ENCODE data around the gene CLDN16. TPM values are rescaled to one million over a fixed set of nuclear protein-coding genes. Genes with fewer than 3 reads are reported as not detected.

CLDN16 gene
- total and polyA plus RNA-seq, 3 donors from 2014 or later = 0.19 to 0.55 (median 0.36) TPM

GRCh38 chr3:190345027-190345821 is 42.7 kb upstream of the CLDN16 start:
- no peaks in the 10 kb centered on the region for H3K27me3 ChIP-seq
- DNase-seq = no peak

DNA sequence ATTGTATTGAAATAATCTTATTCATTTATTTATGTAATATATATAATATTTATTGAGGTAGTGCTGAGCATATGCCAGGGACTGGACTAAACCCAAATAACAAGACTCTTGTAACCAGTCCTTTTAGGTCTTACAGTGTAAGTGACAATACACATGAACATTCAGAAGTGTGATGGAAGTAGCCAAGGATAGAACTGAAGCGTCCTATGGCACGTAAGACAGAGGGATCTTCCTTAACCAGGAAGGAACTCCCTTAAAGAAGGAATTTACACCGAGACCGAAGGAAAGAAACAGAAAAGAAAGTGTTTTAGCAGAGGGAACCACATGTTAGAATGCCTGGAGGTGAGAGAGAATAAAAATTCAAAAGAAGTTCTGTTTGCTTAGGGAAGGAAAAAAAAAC is 42.1 kb upstream of the CLDN16 start:
- no peak overlapping the region for H3K27ac ChIP-seq
- intact Hi-C loops (cut with DNase I; ENCODE audit: low total_unique reads) = no loop called here
- 65 to 72% methylated on average over 4 of the region's 4 CpGs for WGBS, 2 donors

More at GRCh38 chr3:190345027-190345821, 42.7 kb upstream of the CLDN16 start:
- 24 to 48% methylated on average over 4 of the region's 4 CpGs for WGBS, 2 donors
- H3K27ac ChIP-seq = peak overlapping the region in 1 of 2 donors; percentile 25
- intact Hi-C loops (cut with DNase I; ENCODE audit: low total_unique reads) = no loop called here
- no peaks in the 10 kb centered on the region for H3K36me3 ChIP-seq (ENCODE audit: low read depth, missing control alignments)
- TF ChIP-seq, protein P1, sequence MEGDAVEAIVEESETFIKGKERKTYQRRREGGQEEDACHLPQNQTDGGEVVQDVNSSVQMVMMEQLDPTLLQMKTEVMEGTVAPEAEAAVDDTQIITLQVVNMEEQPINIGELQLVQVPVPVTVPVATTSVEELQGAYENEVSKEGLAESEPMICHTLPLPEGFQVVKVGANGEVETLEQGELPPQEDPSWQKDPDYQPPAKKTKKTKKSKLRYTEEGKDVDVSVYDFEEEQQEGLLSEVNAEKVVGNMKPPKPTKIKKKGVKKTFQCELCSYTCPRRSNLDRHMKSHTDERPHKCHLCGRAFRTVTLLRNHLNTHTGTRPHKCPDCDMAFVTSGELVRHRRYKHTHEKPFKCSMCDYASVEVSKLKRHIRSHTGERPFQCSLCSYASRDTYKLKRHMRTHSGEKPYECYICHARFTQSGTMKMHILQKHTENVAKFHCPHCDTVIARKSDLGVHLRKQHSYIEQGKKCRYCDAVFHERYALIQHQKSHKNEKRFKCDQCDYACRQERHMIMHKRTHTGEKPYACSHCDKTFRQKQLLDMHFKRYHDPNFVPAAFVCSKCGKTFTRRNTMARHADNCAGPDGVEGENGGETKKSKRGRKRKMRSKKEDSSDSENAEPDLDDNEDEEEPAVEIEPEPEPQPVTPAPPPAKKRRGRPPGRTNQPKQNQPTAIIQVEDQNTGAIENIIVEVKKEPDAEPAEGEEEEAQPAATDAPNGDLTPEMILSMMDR (IDR thresholded peaks at IDR 0.05) = no peak
- TF ChIP-seq POLR2A (IDR thresholded peaks at IDR 0.05) = no peak
- H3K9me3 ChIP-seq = no peaks in the 10 kb centered on the region
- H3K4me1 ChIP-seq = peaks cover 10% of the 10 kb centered on the region
- no peak overlapping the region for H3K4me3 ChIP-seq

DNA sequence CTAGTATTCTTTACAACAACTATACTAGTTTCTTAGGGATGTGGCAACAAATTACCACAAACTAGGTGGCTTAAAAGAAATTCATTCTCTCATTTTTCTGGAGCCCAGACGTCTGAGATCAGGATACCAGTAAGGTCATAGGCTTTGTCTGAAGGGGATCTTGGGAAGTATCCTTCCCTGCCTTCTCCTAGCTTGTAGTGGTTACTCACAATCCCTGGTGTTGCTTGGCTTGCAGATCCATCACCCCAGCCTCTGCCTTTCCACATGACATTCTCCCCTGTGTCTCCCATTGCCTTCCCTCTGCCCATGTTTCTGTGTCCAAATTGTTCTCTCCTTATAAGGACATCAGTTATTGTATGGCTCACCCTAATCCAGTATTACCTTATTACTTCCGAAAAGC is 41.4 kb upstream of the CLDN16 start:
- no peak for DNase-seq
- H3K9me3 ChIP-seq = no peaks in the 10 kb centered on the region
- intact Hi-C loops (cut with DNase I; ENCODE audit: low total_unique reads) = no loop called here
- no peak overlapping the region for H3K4me3 ChIP-seq
- no peaks in the 10 kb centered on the region for H3K27me3 ChIP-seq
- no peak for TF ChIP-seq POLR2A (IDR thresholded peaks at IDR 0.05)
- TF ChIP-seq, protein P1 (IDR thresholded peaks at IDR 0.05) = no peak
- H3K27ac ChIP-seq = no peak overlapping the region
- H3K36me3 ChIP-seq (ENCODE audit: low read depth, missing control alignments) = no peaks in the 10 kb centered on the region
- WGBS, 2 donors = 79 to 93% methylated on average over 2 of the region's 2 CpGs
- H3K4me1 ChIP-seq = peaks cover 10% of the 10 kb centered on the region

More for the DNA sequence above, 42.1 kb upstream of the CLDN16 start:
- no peak for TF ChIP-seq POLR2A (IDR thresholded peaks at IDR 0.05)
- TF ChIP-seq, protein P1 (IDR thresholded peaks at IDR 0.05) = no peak
- no peak overlapping the region for H3K4me3 ChIP-seq
- no peaks in the 10 kb centered on the region for H3K36me3 ChIP-seq (ENCODE audit: low read depth, missing control alignments)
- no peak for DNase-seq
- H3K27me3 ChIP-seq = no peaks in the 10 kb centered on the region
- peaks cover 10% of the 10 kb centered on the region for H3K4me1 ChIP-seq
- no peaks in the 10 kb centered on the region for H3K9me3 ChIP-seq

DNA sequence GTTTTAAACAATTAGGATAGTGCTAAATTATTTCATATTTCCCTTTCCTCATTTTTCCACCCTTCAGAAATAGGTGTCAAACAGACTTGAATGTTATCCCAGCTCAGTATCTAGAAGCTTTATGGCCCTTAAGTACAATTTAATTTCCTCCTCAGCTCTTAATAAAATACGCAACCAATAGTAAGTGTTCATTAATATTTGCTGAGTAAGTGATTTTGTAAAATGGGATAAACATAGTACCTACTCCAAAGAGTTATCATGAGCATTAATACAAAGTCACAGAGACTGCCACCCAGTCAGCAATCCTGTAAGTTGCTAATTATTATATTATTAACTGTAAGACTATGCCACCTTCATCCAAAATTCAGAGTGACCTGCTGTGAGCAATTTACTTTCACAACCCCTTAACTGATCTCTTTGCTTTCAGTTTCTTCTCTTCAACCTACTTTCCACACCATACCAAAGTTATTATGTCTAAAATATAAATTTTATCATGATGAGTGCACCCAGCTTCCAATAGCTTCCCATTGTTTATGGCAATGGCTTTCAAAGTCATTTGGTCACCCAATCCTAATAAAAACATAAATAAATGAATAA is 35.0 kb upstream of the CLDN16 start:
- DNase-seq = no peak
- Histone ChIP-seq H3K36me3 (ENCODE audit: low read depth, missing control alignments) (no peaks in the 10 kb centered on the region), H3K27me3 (no peaks in the 10 kb centered on the region), H3K27ac (no peak overlapping the region), H3K9me3 (no peaks in the 10 kb centered on the region), H3K4me3 (no peak overlapping the region), H3K4me1 (no peaks in the 10 kb centered on the region)
- no peak for TF ChIP-seq POLR2A (IDR thresholded peaks at IDR 0.05)
- TF ChIP-seq, protein P1 (IDR thresholded peaks at IDR 0.05) = no peak
- intact Hi-C loops (cut with DNase I; ENCODE audit: low total_unique reads) = no loop called here
- 97 to 98% methylated on average over 1 of the region's 1 CpG for WGBS, 2 donors

All from testis (tissue), 3 donors.